Caco-2 (cell line): ENCODE data around the gene BRCC3. TPM values are rescaled to one million over a fixed set of nuclear protein-coding genes. Genes with fewer than 3 reads are reported as not detected.

Source experiments
- BruUV-seq: library from RNA; stranded (reverse); fragments of 400-500 nt; replicated peaks from 2 replicates; lab custom pipeline; 2021; lab: Mats Ljungman, UMichigan
- CTCF ChIA-PET: fragments of 300-600 bp; sonication (Branson Sonifier 250); formaldehyde crosslinking; loops from one replicate; lab custom pipeline; 2022; ENCODE audit warnings: antibody characterized with exemption; lab: Charles Lee
- POLR2A ChIA-PET: fragments of 300-600 bp; sonication (Branson Sonifier 250); formaldehyde crosslinking; loops from one replicate; lab custom pipeline; 2022; ENCODE audit warnings: antibody characterized with exemption; lab: Charles Lee
- DNase-seq, 2 experiments: peaks; one replicate each; pipeline versions ENCODE4 v3.0.0 to v3.0.0-alpha.2; 2020 to 2022
- H3K27me3 ChIP-seq: replicated peaks from 2 replicates; pipeline ENCODE4 v1.6.0; 2011; ENCODE audit warnings: low read length; ENCODE audit not compliant: control insufficient read depth, insufficient read depth
- H3K36me3 ChIP-seq: 2 replicates; pipeline ENCODE4 v1.5.1; 2011; ENCODE audit warnings: low read length; ENCODE audit not compliant: control insufficient read depth, insufficient read depth
- H3K4me1 ChIP-seq: fragments of 250-450 bp; sonication (Bioruptor Pico); 2 replicates; pipeline ENCODE4 v1.5.1; 2020; ENCODE audit warnings: mild to moderate bottlenecking
- H3K4me3 ChIP-seq: 2 replicates; pipeline ENCODE4 v1.5.1; 2011; ENCODE audit warnings: low read depth, mild to moderate bottlenecking, control low read depth, low read length
- H3K9me3 ChIP-seq: fragments of 250-450 bp; sonication (Bioruptor Pico); 2 replicates; pipeline ENCODE4 v1.5.1; 2020; ENCODE audit warnings: mild to moderate bottlenecking, moderate library complexity
- H3K27ac Mint-ChIP-seq: one replicate; pipeline ENCODE4 v1.8.0; 2022; ENCODE audit warnings: mixed read lengths; ENCODE audit not compliant: unreplicated experiment
- H3K27me3 Mint-ChIP-seq: one replicate; pipeline ENCODE4 v1.8.0; 2022; ENCODE audit warnings: mixed read lengths; ENCODE audit not compliant: insufficient read depth, unreplicated experiment
- H3K36me3 Mint-ChIP-seq: one replicate; pipeline ENCODE4 v1.8.0; 2022; ENCODE audit warnings: mild to moderate bottlenecking, mixed read lengths; ENCODE audit not compliant: insufficient read depth, unreplicated experiment
- H3K4me1 Mint-ChIP-seq: one replicate; pipeline ENCODE4 v1.8.0; 2022; ENCODE audit warnings: low read depth, mixed read lengths; ENCODE audit not compliant: unreplicated experiment
- H3K4me3 Mint-ChIP-seq: one replicate; pipeline ENCODE4 v1.8.0; 2022; ENCODE audit warnings: mild to moderate bottlenecking, moderate library complexity, mixed read lengths; ENCODE audit not compliant: unreplicated experiment
- H3K9me3 Mint-ChIP-seq: one replicate; pipeline ENCODE4 v1.8.0; 2022; ENCODE audit warnings: mixed read lengths; ENCODE audit not compliant: unreplicated experiment
- CTCF ChIP-seq, 2 experiments: fragments of 200-600 bp in 1 of 2; IDR thresholded peaks; 1 replicate in 1 of 2; 2 replicates in 1 of 2; pipeline versions ENCODE4 v1.5.1 to v1.8.0; 2011 to 2022; ENCODE audit warnings: antibody characterized with exemption in 1 of 2, control low read depth in 1 of 2, inconsistent platforms in 1 of 2, low read depth in 1 of 2, low read length in 1 of 2, mild to moderate bottlenecking in 1 of 2, moderate library complexity in 1 of 2; ENCODE audit not compliant: insufficient read depth in 1 of 2, severe bottlenecking in 1 of 2, unreplicated experiment in 1 of 2
- intact Hi-C: fragments of 100-400 bp; cut with micrococcal nuclease; formaldehyde crosslinking; loops from one replicate; pipeline ENCODE4 v1.10.0; 2022; ENCODE audit not compliant: unreplicated experiment
- total RNA-seq: library from RNA; stranded (reverse); gene quantifications from 2 replicates; pipeline ENCODE4 v1.2.3, GENCODE V29; 2022

The BRCC3 gene
- total RNA-seq, 1 experiment from 2014 or later, result 30.4 TPM

- ChIA-PET POLR2A (no interaction called here), CTCF (no interaction called here)
- Mint-ChIP-seq H3K27me3 (no peaks in the 10 kb centered on the region), H3K4me3 (no peak overlapping the region), H3K4me1 (no peaks in the 10 kb centered on the region), H3K9me3 (no peaks in the 10 kb centered on the region), H3K36me3 (peaks cover 4% of the 10 kb centered on the region), H3K27ac (no peak overlapping the region)
- intact Hi-C loops, result no loop called here
- no TSS peak for BruUV-seq
- DNase-seq, result no peak
- Histone ChIP-seq H3K4me1 (no peaks in the 10 kb centered on the region), H3K36me3 (no peaks in the 10 kb centered on the region), H3K9me3 (no peaks in the 10 kb centered on the region), H3K27me3 (no peaks in the 10 kb centered on the region), H3K4me3 (no peak overlapping the region)
- TF ChIP-seq CTCF (IDR thresholded peaks at IDR 0.05; ENCODE audit: insufficient read depth in 1 of 2, low read depth in 1 of 2, low read length in 1 of 2, severe bottlenecking in 1 of 2, unreplicated experiment in 1 of 2), result no peak
These were observed 37.1 kb downstream of the BRCC3 start for GRCh38 chrX:155108427-155108826.

GRCh38 chrX:155112171-155112570, 40.9 kb downstream of the BRCC3 start:
- Mint-ChIP-seq H3K4me3 (no peak overlapping the region), H3K9me3 (no peaks in the 10 kb centered on the region), H3K4me1 (no peaks in the 10 kb centered on the region), H3K27ac (no peak overlapping the region), H3K27me3 (no peaks in the 10 kb centered on the region), H3K36me3 (peaks cover 4% of the 10 kb centered on the region)
- Histone ChIP-seq H3K4me3 (no peak overlapping the region), H3K4me1 (no peaks in the 10 kb centered on the region), H3K9me3 (no peaks in the 10 kb centered on the region), H3K36me3 (no peaks in the 10 kb centered on the region), H3K27me3 (no peaks in the 10 kb centered on the region)
- intact Hi-C loops, result no loop called here
- TF ChIP-seq CTCF (IDR thresholded peaks at IDR 0.05; ENCODE audit: insufficient read depth in 1 of 2, low read depth in 1 of 2, low read length in 1 of 2, severe bottlenecking in 1 of 2, unreplicated experiment in 1 of 2), result no peak
- CTCF ChIA-PET, result no interaction called here
- DNase-seq, result no peak
- no TSS peak for BruUV-seq
- POLR2A ChIA-PET, result no interaction called here

GRCh38 chrX:155113097-155113496, 41.8 kb downstream of the BRCC3 start:
- ChIA-PET CTCF (no interaction called here), POLR2A (no interaction called here)
- H3K9me3 Mint-ChIP-seq, result no peaks in the 10 kb centered on the region
- intact Hi-C loops, result no loop called here
- no peak for DNase-seq
- H3K4me3 Mint-ChIP-seq, result no peak overlapping the region
- H3K4me1 Mint-ChIP-seq, result no peaks in the 10 kb centered on the region
- BruUV-seq, result no TSS peak
- no peaks in the 10 kb centered on the region for H3K36me3 ChIP-seq
- H3K4me3 ChIP-seq, result no peak overlapping the region
- TF ChIP-seq CTCF (IDR thresholded peaks at IDR 0.05; ENCODE audit: insufficient read depth in 1 of 2, low read depth in 1 of 2, low read length in 1 of 2, severe bottlenecking in 1 of 2, unreplicated experiment in 1 of 2), result no peak
- no peak overlapping the region for H3K27ac Mint-ChIP-seq
- no peaks in the 10 kb centered on the region for H3K9me3 ChIP-seq
- H3K4me1 ChIP-seq, result no peaks in the 10 kb centered on the region
- H3K27me3 ChIP-seq, result no peaks in the 10 kb centered on the region
- H3K27me3 Mint-ChIP-seq, result no peaks in the 10 kb centered on the region
- peaks cover 4% of the 10 kb centered on the region for H3K36me3 Mint-ChIP-seq
